ENCODE data around the gene PGPEP1.
A peak's percentile ranks its signal among the peaks of the same experiment; 100 is the strongest.

Gene PGPEP1

GRCh38 chr19:18368504-18369222, 28.3 kb downstream of the PGPEP1 start:
- TF ChIP-seq MAX (IDR thresholded peaks at IDR 0.05) = no peak
- no peak for TF ChIP-seq EP300 (IDR thresholded peaks at IDR 0.05; ENCODE audit: borderline replicate concordance)
- TF ChIP-seq TCF12 (IDR thresholded peaks at IDR 0.05; ENCODE audit: low read depth) = no peak
- no peak for TF ChIP-seq NFIC (IDR thresholded peaks at IDR 0.05)

GRCh38 chr19:18373407-18373891, 33.1 kb downstream of the PGPEP1 start:
- no peak for TF ChIP-seq CEBPB (IDR thresholded peaks at IDR 0.05)
- TF ChIP-seq REST (IDR thresholded peaks at IDR 0.05; ENCODE audit: low read depth) = no peak
- no peak for TF ChIP-seq ZBTB7A (IDR thresholded peaks at IDR 0.05; ENCODE audit: low read depth)
- no peak for TF ChIP-seq EP300 (IDR thresholded peaks at IDR 0.05; ENCODE audit: borderline replicate concordance)
- no peak for TF ChIP-seq TEAD4 (IDR thresholded peaks at IDR 0.05)
- no peak for TF ChIP-seq TCF12 (IDR thresholded peaks at IDR 0.05; ENCODE audit: low read depth)

GRCh38 chr19:18373892-18374629, 33.7 kb downstream of the PGPEP1 start:
- TF ChIP-seq NFIC (IDR thresholded peaks at IDR 0.05) (peak; percentile 79), CEBPB (IDR thresholded peaks at IDR 0.05) (no peak), ZBTB7A (IDR thresholded peaks at IDR 0.05; ENCODE audit: low read depth) (peak; percentile 72; the same call in 1 of the 2 replicates), USF1 (IDR thresholded peaks at IDR 0.05) (peak; percentile 98), REST (IDR thresholded peaks at IDR 0.05; ENCODE audit: low read depth) (no peak), MAX (IDR thresholded peaks at IDR 0.05) (peak; percentile 99), YY1 (IDR thresholded peaks at IDR 0.05; ENCODE audit: low read depth) (peak; percentile 53; the same call in 1 of the 2 replicates), EP300 (IDR thresholded peaks at IDR 0.05; ENCODE audit: borderline replicate concordance) (peak; percentile 96), TEAD4 (IDR thresholded peaks at IDR 0.05) (peak; percentile 84), TAF1 (IDR thresholded peaks at IDR 0.05; ENCODE audit: low read depth) (peak; percentile 23; the same call in 1 of the 2 replicates), EGR1 (IDR thresholded peaks at IDR 0.05) (peak; percentile 81), RAD21 (IDR thresholded peaks at IDR 0.05; ENCODE audit: low read depth) (peak; percentile 15; the same call in 1 of the 2 replicates), TCF12 (IDR thresholded peaks at IDR 0.05; ENCODE audit: low read depth) (peak; percentile 96), CREB1 (IDR thresholded peaks at IDR 0.05; ENCODE audit: low read depth) (no peak), FOXM1 (IDR thresholded peaks at IDR 0.05; ENCODE audit: borderline replicate concordance, low read depth) (peak; percentile 84)

- TF ChIP-seq MAX (IDR thresholded peaks at IDR 0.05) (no peak), USF1 (IDR thresholded peaks at IDR 0.05) (no peak), TCF12 (IDR thresholded peaks at IDR 0.05; ENCODE audit: low read depth) (0 out of 2 replicates have a peak, but pooled peaks have one; percentile 32), REST (IDR thresholded peaks at IDR 0.05; ENCODE audit: low read depth) (no peak), ZBTB7A (IDR thresholded peaks at IDR 0.05; ENCODE audit: low read depth) (no peak)
These were observed 36.6 kb downstream of the PGPEP1 start for GRCh38 chr19:18377026-18377425.
